Activated naive CD8-positive, alpha-beta T cell treated with anti-CD3 and anti-CD28 coated beads, Interleukin-2, amount 10 ng/mL, durations not matched to agents 7 days and 5 days (primary cell): ENCODE data around the gene CPT1A. TPM values are rescaled to one million over a fixed set of nuclear protein-coding genes. Genes with fewer than 3 reads are reported as not detected.
A peak's percentile ranks its signal among the peaks of the same experiment; 100 is the strongest.
"Not testable (repeated sequence)": the region's sequence is repeated elsewhere in the genome, so short reads cannot be mapped to it uniquely, and the experiment has no call there.

ENCODE experiments used
- ATAC-seq: fragments of 150-1000 bp; cut with Tn5 transposase; one replicate; pipeline ENCODE4 v1.10.0; 2021; ENCODE audit warnings: low read depth, moderate library complexity
- POLR2A ChIA-PET: fragments of 350-600 bp; sonication (Branson Sonifier 250); formaldehyde crosslinking; loops from one replicate; lab custom pipeline; 2021; ENCODE audit warnings: antibody characterized with exemption; lab: Charles Lee
- DNase-seq: peaks from one replicate; pipeline ENCODE4 v3.0.0; 2021
- H3K27ac Mint-ChIP-seq: one replicate; pipeline ENCODE4 v1.8.0; 2022; ENCODE audit warnings: mild to moderate bottlenecking, mixed read lengths
- H3K27me3 Mint-ChIP-seq: one replicate; pipeline ENCODE4 v1.8.0; 2022; ENCODE audit warnings: mild to moderate bottlenecking, moderate library complexity, mixed read lengths
- H3K36me3 Mint-ChIP-seq: one replicate; pipeline ENCODE4 v1.8.0; 2021; ENCODE audit warnings: mild to moderate bottlenecking, mixed read lengths
- H3K4me1 Mint-ChIP-seq: one replicate; pipeline ENCODE4 v1.8.0; 2021; ENCODE audit warnings: mixed read lengths
- H3K4me3 Mint-ChIP-seq: one replicate; pipeline ENCODE4 v1.8.0; 2022; ENCODE audit warnings: mild to moderate bottlenecking, moderate library complexity, mixed read lengths
- H3K9me3 Mint-ChIP-seq: one replicate; pipeline ENCODE4 v1.8.0; 2021; ENCODE audit warnings: mixed read lengths
- total RNA-seq, 2 experiments: library from RNA; stranded (reverse); gene quantifications; one replicate each; pipeline ENCODE4 v1.2.3, GENCODE V29; 2021

CPT1A gene
- total RNA-seq, 2 experiments from 2014 or later = 47.1 to 52.2 TPM

- Mint-ChIP-seq H3K27ac (no peak overlapping the region), H3K4me1 (peaks cover 2% of the 10 kb centered on the region), H3K27me3 (no peaks in the 10 kb centered on the region), H3K4me3 (no peak overlapping the region), H3K9me3 (peaks cover 1% of the 10 kb centered on the region), H3K36me3 (no peaks in the 10 kb centered on the region)
- no peak for DNase-seq
- POLR2A ChIA-PET = no interaction called here
- ATAC-seq = no peak
These were observed 22.0 kb upstream of the CPT1A start for GRCh38 chr11:68863553-68864265.

DNA sequence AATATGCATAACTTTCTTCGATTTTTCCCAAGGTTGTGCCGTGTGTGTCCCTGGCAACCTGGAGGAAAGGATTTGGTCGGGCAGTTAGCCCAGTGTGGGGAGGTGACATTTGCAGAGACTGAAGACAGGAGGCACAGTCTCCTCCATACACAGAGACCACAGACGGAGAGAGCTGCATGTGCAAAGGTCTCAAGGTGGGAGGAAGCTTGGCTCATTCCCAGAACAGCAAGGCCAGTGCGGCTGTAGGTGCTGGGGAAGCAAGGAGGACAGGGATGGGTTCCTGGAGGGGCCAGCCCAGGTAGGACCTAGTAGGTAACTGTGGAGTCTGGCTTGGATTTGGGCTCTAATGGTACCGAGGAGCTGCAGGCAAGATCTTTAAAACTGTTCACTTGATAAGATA is 20.7 kb upstream of the CPT1A start:
- H3K27ac Mint-ChIP-seq = no peak overlapping the region
- H3K4me1 Mint-ChIP-seq = no peaks in the 10 kb centered on the region
- H3K9me3 Mint-ChIP-seq = peaks cover 1% of the 10 kb centered on the region
- no peak for ATAC-seq
- H3K36me3 Mint-ChIP-seq = no peaks in the 10 kb centered on the region
- POLR2A ChIA-PET = no interaction called here
- H3K4me3 Mint-ChIP-seq = no peak overlapping the region
- H3K27me3 Mint-ChIP-seq = no peaks in the 10 kb centered on the region
- DNase-seq = no peak

DNA sequence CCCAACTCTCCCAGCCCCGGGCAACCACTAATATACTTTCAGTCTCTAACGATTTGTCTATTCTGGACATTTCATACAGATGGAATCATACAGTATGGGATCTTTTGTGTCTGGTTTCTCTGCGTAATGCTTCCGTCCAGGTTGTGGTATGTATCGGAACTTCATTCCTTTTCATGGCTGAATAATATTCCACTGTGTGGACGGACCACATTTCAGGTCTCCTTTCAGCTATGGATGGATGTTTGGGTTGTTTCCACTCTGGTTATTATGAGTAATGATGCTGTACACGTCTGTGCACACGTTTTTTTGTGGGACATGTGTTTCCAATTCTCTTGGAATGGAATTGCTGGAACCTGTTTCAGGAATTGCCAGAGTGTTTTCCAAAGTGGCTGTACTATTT is 17.4 kb upstream of the CPT1A start:
- no peak overlapping the region for H3K4me3 Mint-ChIP-seq
- H3K4me1 Mint-ChIP-seq = peaks cover 1% of the 10 kb centered on the region
- peaks cover 19% of the 10 kb centered on the region for H3K27me3 Mint-ChIP-seq
- peaks cover 1% of the 10 kb centered on the region for H3K9me3 Mint-ChIP-seq
- no peaks in the 10 kb centered on the region for H3K36me3 Mint-ChIP-seq
- H3K27ac Mint-ChIP-seq = no peak overlapping the region
- DNase-seq (no peak), ATAC-seq (no peak)
- POLR2A ChIA-PET = no interaction called here

GRCh38 chr11:68857037-68857586 is 15.4 kb upstream of the CPT1A start:
- Mint-ChIP-seq H3K4me3 (no peak overlapping the region), H3K36me3 (no peaks in the 10 kb centered on the region), H3K9me3 (no peaks in the 10 kb centered on the region), H3K27ac (no peak overlapping the region), H3K27me3 (peaks cover 36% of the 10 kb centered on the region), H3K4me1 (peaks cover 5% of the 10 kb centered on the region)
- no peak for ATAC-seq
- POLR2A ChIA-PET = no interaction called here
- no peak for DNase-seq

DNA sequence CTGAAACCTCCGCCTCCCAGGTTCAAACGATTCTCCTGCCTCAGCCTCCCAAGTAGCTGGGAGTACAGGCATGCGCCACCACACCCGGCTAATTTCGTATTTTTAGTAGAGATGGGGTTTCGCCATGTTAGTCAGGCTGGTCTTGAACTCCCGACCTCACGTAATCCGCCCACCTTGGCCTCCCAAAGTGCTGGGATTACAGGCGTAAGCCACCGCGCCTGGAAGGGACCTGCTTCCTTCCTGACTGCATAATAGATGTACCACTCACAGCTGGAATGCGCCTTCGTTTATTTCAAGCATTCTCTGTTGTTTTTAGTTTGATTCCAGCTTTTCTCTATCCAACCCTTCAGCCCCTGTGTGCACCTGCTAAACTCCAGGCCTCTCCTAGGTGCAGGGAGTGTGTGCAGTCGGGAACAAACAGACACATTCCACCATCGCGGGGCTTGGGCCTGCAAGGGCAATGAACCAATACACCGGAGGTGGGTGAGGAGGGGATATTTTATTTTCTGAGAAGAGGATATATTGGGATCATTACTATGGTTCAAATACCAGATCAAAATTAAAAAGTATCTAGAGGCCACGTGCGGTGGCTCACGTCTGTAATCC is 14.8 kb upstream of the CPT1A start:
- not testable (repeated sequence) for ATAC-seq
- H3K4me3 Mint-ChIP-seq = peak overlapping the region; percentile 10

DNA sequence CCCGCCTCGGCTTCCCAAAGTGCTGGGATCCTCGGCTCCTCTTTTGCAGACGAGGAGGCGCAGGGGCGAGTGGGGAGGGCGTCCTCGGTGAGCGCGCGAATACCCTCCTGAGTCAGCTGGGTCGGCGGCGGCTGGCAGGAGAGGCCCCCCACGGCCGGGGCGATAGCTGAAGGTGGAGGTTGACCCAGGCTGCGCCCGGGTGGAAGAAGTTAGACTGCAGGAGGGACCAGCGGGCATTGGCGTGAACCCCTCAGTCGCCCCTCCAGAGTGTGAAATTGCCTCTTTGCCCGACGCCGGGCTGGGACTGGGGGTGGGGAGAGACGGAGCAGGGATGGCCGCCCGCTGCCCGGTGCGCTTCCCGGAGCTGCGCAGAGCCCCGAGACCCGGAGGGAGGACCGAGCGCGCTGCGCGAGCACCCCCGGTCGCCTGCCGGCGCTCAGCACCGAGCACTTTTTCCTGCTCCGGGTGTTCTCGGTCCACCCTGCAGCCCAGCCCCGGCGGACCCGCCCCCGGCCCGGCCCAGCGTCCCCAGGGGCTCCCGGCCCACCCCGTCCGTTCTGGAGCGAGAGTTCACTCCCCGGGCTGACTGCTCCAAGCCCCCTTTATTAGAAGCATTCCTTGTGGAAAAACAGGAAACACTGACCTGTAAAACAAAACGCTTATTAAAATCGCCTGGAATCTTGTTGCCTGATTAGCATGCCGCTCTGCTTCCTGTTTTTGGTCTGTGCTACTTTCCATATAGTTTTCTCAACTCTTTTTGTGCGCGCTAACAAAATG is 13.7 kb upstream of the CPT1A start:
- Mint-ChIP-seq H3K4me1 (peaks cover 5% of the 10 kb centered on the region), H3K27ac (no peak overlapping the region), H3K9me3 (no peaks in the 10 kb centered on the region), H3K27me3 (peaks cover 36% of the 10 kb centered on the region), H3K4me3 (peak overlapping the region; percentile 39), H3K36me3 (no peaks in the 10 kb centered on the region)
- DNase-seq = peak; percentile 43
- POLR2A ChIA-PET = no interaction called here
- ATAC-seq = peak; percentile 45

More for the DNA sequence above, 14.8 kb upstream of the CPT1A start:
- peaks cover 36% of the 10 kb centered on the region for H3K27me3 Mint-ChIP-seq
- H3K27ac Mint-ChIP-seq, POLR2A ChIA-PET, DNase-seq, H3K36me3 Mint-ChIP-seq, H3K9me3 Mint-ChIP-seq, H3K4me1 Mint-ChIP-seq: not testable (repeated sequence)

GRCh38 chr11:68854273-68854958 is 12.7 kb upstream of the CPT1A start:
- Mint-ChIP-seq H3K9me3 (no peaks in the 10 kb centered on the region), H3K36me3 (no peaks in the 10 kb centered on the region), H3K27me3 (peaks cover 36% of the 10 kb centered on the region), H3K27ac (no peak overlapping the region), H3K4me3 (no peak overlapping the region), H3K4me1 (peaks cover 5% of the 10 kb centered on the region)
- POLR2A ChIA-PET = no interaction called here
- ATAC-seq = no peak
- DNase-seq = no peak

DNA sequence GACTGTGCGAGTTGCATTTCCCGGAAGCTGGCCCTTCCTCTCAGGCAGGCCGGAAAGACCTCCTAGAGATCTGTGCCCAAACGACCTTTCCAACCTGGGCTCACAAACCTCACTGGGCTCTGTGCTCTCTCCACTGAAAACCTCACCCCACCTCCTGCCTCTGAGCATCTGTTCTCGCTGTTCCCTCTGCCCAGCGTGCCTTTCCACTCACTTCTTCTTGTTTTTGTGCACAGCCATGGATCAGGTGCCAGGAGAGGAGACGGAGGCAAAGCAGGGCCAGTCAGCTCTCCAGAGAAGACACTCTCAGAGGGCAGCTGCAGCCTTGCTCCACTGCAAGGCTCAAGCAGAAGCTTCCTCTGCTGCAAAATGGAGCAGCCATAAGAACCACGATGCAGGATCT is 10.9 kb upstream of the CPT1A start:
- H3K9me3 Mint-ChIP-seq = no peaks in the 10 kb centered on the region
- no peaks in the 10 kb centered on the region for H3K36me3 Mint-ChIP-seq
- no peak overlapping the region for H3K27ac Mint-ChIP-seq
- no peak for DNase-seq
- no peak for ATAC-seq
- POLR2A ChIA-PET = interaction anchor here (1.4 kb wide), 1 partner anchor 10 kb away, joined by 4 read pairs; no protein-coding TSS in a partner anchor
- H3K4me3 Mint-ChIP-seq = no peak overlapping the region
- H3K27me3 Mint-ChIP-seq = peaks cover 40% of the 10 kb centered on the region
- peaks cover 5% of the 10 kb centered on the region for H3K4me1 Mint-ChIP-seq

- POLR2A ChIA-PET = no interaction called here
- no peaks in the 10 kb centered on the region for H3K9me3 Mint-ChIP-seq
These were observed 6.7 kb upstream of the CPT1A start for GRCh38 chr11:68848429-68848828.

DNA sequence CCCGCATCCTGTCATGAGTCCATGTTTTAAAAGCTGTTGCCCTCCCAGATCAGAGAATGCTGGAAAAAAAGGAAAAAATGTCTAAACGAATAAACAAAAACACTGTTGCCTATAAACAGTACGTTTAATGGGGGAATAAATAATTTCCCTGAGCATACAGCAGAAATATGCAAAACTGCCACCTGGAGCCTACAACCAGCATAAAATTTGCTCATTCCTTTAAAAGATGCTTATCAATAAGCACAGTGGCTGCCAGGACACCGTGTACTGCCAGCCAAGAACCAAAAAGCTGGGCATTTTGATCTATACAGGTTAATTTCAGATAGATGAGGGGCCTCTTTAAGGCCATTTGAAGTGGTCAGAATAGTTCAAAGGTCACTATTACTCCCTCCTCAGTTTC is 5.7 kb upstream of the CPT1A start:
- POLR2A ChIA-PET = no interaction called here
- Mint-ChIP-seq H3K36me3 (no peaks in the 10 kb centered on the region), H3K4me3 (no peak overlapping the region), H3K27me3 (peaks cover 8% of the 10 kb centered on the region), H3K27ac (no peak overlapping the region), H3K4me1 (peaks cover 13% of the 10 kb centered on the region), H3K9me3 (no peaks in the 10 kb centered on the region)
- ATAC-seq (no peak), DNase-seq (no peak)

More at GRCh38 chr11:68848429-68848828, 6.7 kb upstream of the CPT1A start:
- peaks cover 18% of the 10 kb centered on the region for H3K27me3 Mint-ChIP-seq
- no peak overlapping the region for H3K27ac Mint-ChIP-seq
- H3K4me3 Mint-ChIP-seq = no peak overlapping the region
- ATAC-seq = no peak
- no peak for DNase-seq
- H3K4me1 Mint-ChIP-seq = peaks cover 11% of the 10 kb centered on the region
- no peaks in the 10 kb centered on the region for H3K36me3 Mint-ChIP-seq

DNA sequence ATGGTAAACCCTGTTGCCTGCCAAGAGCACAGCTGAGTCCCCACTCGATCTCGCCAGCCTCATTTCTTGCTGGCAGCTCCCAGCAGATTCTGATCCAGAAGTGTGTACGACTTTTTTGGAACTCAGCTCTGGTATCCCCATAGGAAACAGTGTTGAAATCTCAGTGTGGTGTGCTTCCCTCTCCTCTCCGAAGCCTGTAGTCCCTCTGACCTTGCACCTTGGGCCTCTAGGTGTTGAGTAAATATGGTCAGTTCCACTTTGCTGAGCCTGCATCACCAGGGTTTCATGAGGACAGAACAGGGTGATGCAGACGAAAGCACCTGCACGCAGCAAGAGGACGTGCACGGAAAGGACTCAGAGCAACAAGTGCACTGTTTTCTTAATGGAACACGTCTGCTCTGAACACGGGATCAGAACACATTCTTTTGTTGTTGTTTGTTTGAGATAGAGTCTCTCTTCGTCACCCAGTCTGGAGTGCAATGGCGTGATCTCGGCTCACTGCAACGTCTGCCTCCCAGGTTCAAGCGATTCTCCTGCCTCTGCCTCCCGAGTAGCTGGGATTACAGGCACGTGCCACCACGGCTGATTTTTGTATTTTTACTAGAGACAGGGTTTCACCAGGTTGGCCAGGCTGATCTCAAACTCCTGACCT is 3.8 kb upstream of the CPT1A start:
- Mint-ChIP-seq H3K4me3 (no peak overlapping the region), H3K36me3 (no peaks in the 10 kb centered on the region), H3K4me1 (peaks cover 17% of the 10 kb centered on the region), H3K27ac (no peak overlapping the region), H3K27me3 (peaks cover 8% of the 10 kb centered on the region), H3K9me3 (no peaks in the 10 kb centered on the region)
- no peak for ATAC-seq
- POLR2A ChIA-PET = no interaction called here
- no peak for DNase-seq

DNA sequence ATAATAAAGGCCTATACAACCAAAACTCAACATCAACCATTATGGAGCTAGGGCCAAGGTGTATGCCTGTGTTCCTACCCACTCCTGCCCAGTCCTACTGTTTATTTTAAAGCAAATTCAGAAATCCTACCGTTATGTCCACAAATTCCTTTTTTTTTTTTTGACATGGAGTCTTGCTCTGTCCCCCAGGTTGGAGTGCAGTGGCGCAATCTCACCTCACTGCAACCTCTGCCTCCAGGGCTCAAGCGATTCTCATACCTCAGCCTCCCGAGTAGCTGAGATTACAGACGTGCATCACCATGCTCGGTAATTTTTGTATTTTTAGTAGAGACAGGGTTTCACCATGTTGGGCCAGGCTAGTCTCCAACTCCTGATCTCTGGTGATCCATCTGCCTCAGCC is 3.1 kb upstream of the CPT1A start:
- H3K27ac Mint-ChIP-seq = no peak overlapping the region
- no peaks in the 10 kb centered on the region for H3K36me3 Mint-ChIP-seq
- no peak for ATAC-seq
- H3K27me3 Mint-ChIP-seq = peaks cover 8% of the 10 kb centered on the region
- peak overlapping the region; percentile 30 for H3K4me3 Mint-ChIP-seq
- POLR2A ChIA-PET = interaction anchor here (1.4 kb wide), 2 partner anchors 14 to 59 kb away, joined by 3 to 4 read pairs; partner anchors contain the start of genes IGHMBP2 and MRPL21
- H3K4me1 Mint-ChIP-seq = peaks cover 23% of the 10 kb centered on the region
- H3K9me3 Mint-ChIP-seq = no peaks in the 10 kb centered on the region
- DNase-seq = no peak
